ENCODE measurements around the gene PRXL2C. TPM values are rescaled to one million over a fixed set of nuclear protein-coding genes. Genes with fewer than 3 reads are reported as not detected.
"Not testable (repeated sequence)": the region's sequence is repeated elsewhere in the genome, so short reads cannot be mapped to it uniquely, and the experiment has no call there.

PRXL2C gene, protein sequence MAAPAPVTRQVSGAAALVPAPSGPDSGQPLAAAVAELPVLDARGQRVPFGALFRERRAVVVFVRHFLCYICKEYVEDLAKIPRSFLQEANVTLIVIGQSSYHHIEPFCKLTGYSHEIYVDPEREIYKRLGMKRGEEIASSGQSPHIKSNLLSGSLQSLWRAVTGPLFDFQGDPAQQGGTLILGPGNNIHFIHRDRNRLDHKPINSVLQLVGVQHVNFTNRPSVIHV
- 15.5 and 21.6 TPM in 2 replicates for total RNA-seq

DNA sequence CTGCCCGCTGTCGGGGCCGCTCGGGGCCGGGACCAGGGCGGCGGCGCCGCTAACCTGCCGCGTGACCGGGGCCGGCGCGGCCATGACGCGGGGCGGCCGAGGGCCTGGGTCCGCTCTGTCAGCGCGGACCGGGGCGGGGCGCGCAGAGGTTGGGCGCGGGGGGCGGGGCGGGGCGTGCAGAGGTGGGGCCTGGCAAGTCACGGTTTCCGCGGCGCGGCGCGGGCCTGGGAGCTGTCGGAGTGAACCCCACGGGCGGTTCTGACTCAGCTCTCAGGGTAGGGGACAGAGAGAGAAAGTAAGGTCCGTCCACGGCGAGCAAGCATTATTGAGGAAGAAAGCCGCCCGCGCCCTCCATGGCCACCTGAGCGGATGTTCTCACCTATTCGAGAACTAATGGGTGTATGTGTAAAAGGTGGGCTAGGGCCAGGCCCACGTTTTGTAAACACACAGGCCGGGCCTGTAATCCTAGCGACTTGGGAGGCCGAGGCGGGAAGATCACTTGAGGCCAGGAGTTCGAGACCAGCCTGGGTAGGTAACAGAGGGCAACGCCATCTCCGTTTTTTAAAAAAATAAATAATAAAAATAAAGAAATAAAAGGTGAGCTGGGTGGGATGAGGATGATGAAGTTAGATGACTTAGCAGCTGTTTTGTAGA, at the start of gene PRXL2C:
PRXL2C (minus strand) TSS at position 120 of the 654 bp plus-strand sequence; CDS start at position 84, 36 bp downstream.
- TF ChIP-seq, protein P1, sequence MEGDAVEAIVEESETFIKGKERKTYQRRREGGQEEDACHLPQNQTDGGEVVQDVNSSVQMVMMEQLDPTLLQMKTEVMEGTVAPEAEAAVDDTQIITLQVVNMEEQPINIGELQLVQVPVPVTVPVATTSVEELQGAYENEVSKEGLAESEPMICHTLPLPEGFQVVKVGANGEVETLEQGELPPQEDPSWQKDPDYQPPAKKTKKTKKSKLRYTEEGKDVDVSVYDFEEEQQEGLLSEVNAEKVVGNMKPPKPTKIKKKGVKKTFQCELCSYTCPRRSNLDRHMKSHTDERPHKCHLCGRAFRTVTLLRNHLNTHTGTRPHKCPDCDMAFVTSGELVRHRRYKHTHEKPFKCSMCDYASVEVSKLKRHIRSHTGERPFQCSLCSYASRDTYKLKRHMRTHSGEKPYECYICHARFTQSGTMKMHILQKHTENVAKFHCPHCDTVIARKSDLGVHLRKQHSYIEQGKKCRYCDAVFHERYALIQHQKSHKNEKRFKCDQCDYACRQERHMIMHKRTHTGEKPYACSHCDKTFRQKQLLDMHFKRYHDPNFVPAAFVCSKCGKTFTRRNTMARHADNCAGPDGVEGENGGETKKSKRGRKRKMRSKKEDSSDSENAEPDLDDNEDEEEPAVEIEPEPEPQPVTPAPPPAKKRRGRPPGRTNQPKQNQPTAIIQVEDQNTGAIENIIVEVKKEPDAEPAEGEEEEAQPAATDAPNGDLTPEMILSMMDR (IDR thresholded peaks at IDR 0.05; ENCODE audit: insufficient read depth, low read depth, low read length) = no peak
- peak; percentile 79 for DNase-seq (ENCODE audit: low read depth)
- H3K4me3 ChIP-seq (ENCODE audit: low read depth, low read length) = peak within 1 kb of the TSS; percentile 70

DNA sequence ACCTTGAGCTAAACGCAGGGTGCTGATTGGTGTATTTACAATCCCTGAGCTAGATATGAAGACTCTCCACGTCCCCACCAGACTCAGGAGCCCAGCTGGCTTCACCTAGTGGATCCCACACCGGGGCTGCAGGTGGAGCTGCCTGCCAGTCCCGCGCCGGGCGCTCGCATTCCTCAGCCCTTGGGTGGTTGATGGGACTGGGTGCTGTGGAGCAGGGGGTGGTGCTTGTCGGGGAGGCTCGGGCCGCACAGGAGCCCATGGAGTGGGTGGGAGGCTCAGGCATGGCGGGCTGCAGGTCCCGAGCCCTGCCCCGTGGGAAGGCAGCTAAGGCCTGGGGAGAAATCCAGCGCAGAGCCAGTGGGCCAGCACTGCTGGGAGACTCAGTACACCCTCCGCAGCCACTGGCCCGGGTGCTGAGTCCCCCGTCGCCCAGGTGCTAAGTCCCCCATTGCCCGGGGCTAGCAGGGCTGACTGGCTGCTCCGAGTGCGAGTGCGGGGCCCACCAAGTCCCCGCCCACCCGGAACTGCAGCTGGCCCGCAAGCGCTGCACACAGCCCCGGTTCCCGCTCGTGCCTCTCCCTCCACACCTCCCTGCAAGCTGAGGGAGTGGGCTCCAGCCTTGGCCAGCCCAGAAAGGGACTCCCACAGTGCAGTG, 45.7 kb upstream of the PRXL2C start:
- DNase-seq (ENCODE audit: low read depth); H3K4me3 ChIP-seq (ENCODE audit: low read depth, low read length): not testable (repeated sequence)

DNA sequence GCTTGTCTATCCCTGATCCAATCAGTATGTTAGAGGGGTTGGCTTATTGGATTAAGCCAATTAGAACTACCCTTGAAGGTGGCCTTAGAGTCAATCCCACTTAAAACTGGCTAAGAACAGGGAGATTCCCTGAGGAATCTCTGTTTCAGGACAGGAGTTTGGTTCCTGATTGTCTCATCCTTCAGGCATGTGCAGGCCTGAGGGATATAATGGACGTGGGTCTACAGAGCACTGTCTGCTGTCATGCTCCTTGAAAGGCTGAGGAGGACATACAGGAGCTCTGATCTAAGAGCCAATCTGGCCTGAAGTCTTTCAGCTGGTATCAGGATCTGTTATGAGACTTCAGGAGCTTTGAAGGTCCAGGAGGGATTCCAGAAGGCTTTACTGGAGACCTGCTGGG, 36.2 kb upstream of the PRXL2C start:
- no peak overlapping the region for H3K4me3 ChIP-seq (ENCODE audit: low read depth, low read length)
- TF ChIP-seq, protein P1 (IDR thresholded peaks at IDR 0.05; ENCODE audit: insufficient read depth, low read depth, low read length) = no peak
- DNase-seq (ENCODE audit: low read depth) = no peak

DNA sequence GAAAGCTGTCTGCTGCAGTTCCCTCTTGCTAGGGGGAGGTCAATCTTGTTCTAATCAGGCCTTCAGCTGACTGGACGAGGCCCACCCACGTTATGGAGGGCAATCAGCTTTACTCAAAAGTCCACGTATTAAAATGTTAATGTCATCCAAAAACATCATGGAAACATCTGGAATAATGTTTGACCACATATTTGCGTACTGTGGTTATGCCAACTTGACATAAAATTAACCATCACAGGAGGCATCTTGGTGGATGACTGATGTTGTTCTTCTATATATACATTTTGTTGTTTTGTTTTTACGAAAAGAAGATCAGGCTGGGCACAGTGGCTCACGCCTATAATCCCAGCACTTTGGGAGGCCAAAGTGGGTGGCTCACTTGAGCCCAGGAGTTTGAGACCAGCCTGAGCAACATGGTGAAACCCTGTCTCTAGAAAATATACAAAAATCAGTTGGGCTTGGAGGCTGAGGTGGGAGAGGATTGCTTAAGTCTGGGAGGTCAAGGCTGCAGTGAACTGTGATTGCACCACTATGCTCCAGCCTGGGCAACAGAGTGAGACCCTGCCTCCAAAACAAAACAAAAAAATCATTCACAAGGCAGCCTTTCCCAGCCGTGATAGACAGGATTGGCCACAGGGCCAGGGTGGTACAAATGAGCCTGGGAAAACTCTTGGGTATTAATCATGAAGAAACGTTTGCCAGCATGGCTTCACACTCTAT, 33.8 kb upstream of the PRXL2C start:
- TF ChIP-seq, protein P1 (IDR thresholded peaks at IDR 0.05; ENCODE audit: insufficient read depth, low read depth, low read length) = no peak
- DNase-seq (ENCODE audit: low read depth) = no peak
- H3K4me3 ChIP-seq (ENCODE audit: low read depth, low read length) = no peak overlapping the region

DNA sequence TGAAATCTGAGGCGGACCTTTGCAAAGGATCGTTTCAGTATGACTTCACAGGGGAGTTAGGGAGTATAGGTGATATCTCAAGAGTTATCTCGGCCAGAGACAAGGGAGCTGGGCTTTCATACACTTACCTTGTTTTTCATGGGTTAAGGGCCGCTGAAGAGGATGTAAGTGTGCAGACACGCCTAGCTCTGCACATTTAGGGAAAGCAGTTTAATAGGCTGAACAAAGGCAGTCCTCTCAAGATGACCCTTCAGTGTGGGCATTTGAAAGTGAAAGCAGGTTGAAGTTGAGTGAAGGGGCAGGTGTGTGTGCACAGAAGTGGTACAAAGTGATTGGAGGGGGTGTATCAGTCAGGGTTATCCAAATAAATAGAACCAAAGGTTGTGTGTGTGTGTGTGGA, 33.1 kb upstream of the PRXL2C start:
- TF ChIP-seq, protein P1 (IDR thresholded peaks at IDR 0.05; ENCODE audit: insufficient read depth, low read depth, low read length) = no peak
- DNase-seq (ENCODE audit: low read depth) = no peak
- H3K4me3 ChIP-seq (ENCODE audit: low read depth, low read length) = no peak overlapping the region

DNA sequence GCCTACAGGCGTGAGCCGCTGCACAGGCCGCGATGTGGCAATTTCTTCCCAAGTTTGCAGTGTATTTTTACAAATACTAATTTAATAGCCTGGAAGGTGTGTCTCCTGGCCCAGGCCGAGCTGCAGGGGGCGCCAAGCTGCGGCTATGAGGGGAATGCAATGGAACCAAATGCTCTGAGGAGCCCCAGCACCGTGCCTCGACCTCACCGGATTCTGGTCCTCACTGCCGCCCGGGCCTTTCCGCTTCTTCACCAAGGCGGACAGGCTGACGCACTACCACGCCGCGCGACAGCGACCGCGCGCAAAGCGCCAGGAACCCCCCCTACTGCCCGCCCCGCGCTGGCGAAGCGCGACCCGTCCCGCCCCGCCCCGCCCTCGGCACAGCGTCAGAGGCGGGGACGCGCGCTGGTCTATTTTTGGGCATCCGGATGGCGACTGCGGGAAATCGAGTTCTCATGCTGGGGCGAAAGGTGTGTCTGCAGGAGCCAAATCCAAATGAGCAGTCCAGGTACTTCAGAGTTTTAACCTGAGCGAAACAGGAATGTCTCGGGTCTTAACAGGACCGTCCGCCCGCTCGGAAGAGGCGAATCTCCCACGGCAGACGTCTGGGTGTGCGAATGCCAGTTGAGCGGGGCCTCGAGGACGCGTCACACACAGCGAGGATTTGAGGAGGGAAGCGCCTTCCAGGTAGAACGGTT, 31.7 kb upstream of the PRXL2C start:
- DNase-seq (ENCODE audit: low read depth) = peak; percentile 80
- TF ChIP-seq, protein P1 (IDR thresholded peaks at IDR 0.05; ENCODE audit: insufficient read depth, low read depth, low read length) = peak; percentile 73
- peak overlapping the region; percentile 66 for H3K4me3 ChIP-seq (ENCODE audit: low read depth, low read length)
